C4-2B (cell line): ENCODE results near the gene ADAMTS18.

Experiments used
- CTCF ChIP-seq: fragments of 450-650 bp; conservative IDR thresholded peaks from 2 replicates; pipeline ENCODE4 v1.5.1; 2017; ENCODE audit warnings: mild to moderate bottlenecking
- ZFX ChIP-seq: fragments of 450-650 bp; IDR thresholded peaks from 2 replicates; pipeline ENCODE4 v1.6.1; 2017

- TF ChIP-seq CTCF (no peak), ZFX (no peak)
Observed at GRCh38 chr16:77295896-77296295, 138.9 kb downstream of the ADAMTS18 start.
